Effector CD8-positive, alpha-beta T cell (primary cell): Measurements from ENCODE around the gene CNP.

Source experiments
- DNase-seq: peaks from one replicate; lab custom pipeline; 2025; lab: John Stamatoyannopoulos, UW

Gene CNP

DNA sequence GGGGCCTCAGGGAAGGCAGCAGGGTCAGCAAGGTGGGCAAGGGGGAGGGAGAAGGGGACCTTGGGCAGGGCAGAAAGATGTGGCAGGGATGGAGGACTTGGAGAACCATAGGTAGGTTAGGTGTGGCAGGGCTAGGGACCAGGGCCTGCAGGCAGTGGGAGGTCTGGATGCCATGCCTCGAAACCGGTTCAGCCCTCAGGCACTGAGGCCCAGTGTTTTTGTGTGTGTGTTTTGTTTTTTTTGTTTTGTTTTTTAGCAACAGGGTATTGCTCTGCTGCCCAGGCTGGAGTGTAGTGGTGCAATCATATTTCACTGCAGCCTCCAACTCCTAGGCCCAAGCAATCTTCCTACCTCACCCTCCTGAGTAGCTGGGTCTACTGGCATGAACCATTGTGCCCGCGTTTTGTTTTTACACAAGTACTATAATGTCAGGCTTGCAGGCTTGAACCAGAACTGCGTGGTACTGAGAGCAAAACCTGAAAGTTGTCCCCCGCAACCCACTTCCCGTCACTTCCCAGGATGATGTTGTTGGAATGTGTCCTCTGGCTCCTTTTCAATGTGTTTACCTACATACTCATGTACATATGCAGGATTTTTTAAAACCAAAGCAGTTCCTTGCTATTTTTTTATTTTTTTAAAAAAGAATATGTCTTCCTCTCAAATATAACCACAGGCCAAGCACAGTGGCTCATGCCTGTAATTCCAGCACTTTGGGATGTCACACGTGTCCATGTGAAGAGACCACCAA lies 23.8 kb upstream of the CNP start:
- no peak for DNase-seq

DNA sequence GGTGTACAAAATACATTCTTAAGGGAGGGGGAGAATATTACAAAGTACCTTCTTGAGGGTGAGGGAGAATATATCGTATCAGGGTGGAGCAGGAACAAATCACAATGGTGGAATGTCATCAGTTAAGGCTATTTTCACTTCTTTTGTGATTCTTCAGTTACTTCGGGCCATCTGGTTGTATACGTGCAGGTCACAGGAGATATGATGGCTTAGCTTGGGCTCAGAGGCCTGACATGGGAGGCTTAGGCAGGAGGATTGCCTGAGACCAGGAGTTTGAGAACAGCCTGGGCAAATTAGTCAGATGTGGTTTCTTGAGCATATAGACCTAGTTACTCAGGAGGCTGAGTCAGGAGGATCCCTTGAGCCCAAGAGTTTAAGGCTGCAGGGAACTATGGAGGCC lies 23.1 kb upstream of the CNP start:
- no peak for DNase-seq

DNA sequence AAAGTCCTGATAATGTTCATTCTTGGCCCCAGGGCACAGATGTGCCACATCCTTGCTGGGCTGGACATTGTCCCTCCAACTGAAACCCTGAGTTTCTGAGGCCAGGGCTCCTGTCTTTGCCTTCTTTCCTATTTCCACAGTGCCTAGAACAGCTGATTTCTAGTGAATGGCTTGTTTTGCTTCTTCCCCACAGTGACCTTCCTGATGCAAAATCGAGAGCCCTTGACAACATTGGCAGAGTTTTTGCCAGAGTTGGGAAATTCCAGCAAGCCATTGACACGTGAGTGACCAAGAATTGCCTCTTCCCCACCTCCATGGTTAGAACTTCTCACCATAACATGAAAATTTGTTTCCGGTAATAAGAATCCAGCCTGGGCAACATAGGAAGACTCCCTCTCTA lies 21.7 kb upstream of the CNP start:
- DNase-seq: no peak

DNA sequence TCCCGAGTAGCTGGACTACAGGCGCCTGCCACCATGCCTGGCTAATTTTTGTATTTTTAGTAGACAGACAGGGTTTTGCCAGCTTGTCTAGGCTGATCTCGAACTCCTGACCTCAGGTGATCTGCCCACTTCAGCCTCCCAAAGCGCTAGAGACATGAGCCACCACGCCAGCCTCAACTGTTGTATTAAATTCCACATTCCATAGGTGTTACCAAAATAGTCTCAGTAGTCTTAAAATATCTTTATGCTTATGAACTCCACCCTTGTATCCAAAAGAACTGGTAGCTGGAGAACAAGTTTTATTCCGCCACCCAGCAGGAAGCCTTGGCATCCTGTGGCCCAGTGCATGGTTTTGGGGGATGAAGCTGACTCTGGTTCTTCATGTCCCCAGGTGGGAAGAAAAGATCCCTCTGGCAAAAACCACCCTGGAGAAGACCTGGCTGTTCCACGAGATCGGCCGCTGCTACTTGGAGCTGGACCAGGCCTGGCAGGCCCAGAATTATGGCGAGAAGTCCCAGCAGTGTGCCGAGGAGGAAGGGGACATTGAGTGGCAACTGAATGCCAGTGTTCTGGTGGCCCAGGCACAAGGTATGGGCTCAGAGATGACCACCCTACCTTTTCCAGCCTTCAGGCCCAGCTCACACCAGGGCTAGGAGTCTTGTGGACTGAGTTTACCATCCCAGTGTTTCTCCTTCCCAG lies 17.7 kb upstream of the CNP start:
- no peak for DNase-seq

DNA sequence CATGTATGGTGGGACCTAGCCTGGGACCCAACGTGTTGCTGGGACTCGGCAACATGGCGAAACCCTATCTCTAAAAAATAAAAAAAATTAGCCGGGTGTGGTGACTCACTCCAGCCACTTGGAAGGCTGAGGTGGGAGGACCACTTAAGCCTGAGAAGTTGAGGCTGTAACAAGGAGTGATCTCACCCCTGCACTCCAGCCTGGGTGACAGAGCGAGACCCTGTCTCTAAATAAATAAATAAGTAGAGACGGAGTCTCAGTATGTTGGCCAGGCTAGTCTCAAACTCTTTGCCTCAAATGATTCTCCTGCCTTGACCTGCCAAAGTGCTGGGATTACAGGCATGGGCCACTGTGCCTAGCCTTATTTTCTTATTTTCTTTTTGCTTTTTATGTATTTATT lies 10.1 kb upstream of the CNP start:
- DNase-seq: no peak

DNA sequence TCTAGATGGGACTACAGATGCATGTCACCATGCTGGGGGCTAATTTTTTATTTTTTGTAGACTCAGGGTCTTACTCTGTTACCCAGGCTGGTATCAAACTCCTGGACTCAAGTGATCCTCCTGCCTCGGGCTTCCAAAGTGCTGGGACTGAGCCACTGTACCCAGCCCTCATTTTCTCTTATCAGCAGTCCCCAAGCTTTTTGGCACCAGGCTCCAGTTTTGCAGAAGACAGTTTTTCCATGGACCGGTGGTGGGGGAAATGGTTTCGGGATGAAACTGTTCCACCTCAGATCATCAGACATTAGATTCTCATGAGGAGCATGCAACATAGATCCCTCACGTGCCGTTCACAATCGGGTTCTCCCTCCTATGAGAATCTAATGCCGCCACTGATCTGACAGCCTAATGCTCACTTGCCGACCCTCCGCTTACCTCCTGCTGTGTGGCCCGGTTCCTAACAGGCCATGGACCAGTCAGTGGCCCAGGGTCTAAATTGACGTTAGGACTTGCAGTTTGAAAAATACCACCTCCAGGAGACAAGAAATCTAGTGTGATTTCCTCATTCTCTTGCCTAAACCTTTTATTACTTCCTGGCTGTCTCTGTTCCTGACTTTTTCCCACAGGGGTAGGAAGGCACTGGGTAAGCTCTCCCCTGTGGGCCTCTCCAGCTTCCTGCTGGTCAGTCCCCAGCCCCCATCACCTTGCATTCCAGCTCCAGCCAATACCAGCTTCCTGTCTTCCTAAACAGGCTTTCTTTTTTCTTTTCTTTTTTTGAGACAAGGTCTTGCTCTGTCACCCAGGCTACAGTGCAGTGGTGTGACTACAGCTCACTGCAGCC lies 9.3 kb upstream of the CNP start:
- no peak for DNase-seq

DNA sequence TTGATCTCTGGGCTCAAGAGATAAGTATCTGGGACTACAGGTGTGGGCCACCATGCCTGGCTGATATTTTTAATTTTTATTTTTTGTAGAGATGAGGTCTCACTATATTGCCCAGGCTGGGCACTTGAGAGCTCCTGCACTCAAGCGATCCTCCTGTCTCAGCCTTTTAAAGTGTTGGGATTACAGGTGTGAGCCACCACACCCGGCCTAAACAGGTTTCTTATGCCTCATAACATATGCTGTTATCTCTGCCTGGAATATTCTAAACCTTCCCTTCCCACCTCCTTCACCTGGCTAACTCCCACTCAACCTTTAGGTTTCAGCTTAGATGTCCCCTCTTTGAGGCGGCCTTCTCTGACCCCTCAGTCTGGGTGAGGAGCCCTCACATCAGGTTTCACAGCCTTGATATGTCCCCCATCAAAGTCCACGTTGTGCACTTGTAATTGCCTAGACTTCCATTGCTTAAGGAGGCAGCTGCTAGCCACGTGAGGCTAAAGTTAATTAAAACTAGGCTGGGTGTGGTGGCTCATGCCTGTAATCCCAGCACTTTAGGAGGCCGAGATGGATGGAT lies 8.6 kb upstream of the CNP start:
- DNase-seq: no peak

DNA sequence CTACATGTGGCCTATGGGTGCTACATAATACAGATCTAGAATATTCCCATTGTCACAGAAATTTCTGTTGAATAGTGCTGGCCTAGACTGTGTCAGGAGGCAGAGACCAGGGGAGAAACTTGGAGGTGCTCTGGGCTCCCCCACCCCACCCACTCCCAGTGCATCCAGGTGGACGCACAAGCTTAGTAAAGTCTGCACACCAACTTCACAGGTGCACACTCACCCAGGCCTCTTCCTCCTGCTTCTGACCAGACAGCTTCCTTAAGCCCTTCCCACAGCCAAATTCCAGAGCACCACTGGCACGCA lies 7.6 kb upstream of the CNP start:
- DNase-seq: no peak

DNA sequence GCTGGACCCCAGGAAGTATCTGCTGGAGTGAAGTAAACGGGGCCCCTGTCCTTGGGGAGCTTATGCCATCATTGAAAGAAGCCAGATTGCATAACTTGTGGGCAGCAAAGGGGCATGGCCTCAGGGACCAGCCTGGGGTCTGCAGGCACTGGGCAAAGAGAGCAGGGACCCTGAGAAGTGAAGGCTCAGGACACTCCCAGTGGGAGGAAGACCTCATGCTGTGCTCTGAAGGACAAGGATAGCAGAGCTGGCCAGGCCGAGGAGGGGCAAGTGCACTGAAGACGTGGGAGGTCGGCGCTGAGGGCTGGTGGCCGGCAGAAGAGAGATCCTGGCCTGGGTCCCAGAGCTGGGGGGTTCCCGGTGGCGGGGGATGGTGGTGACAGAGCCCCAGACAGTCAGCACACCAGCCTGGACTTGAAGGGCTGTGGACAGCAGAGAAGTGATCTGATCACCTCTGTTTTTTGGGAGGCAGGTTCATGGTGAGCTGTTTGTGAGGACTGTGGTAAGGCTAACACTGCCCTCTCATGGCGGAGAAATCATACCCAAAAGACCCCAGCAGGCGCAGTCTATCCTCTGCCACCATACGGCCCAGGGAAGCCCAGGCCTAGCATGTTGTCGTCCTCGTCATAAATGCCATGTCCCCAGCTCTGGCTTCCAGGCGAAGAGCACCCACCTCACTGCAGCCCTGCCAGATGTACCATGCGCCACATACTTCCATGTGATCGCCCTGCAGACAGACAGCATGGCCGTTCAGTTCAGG lies 7.1 kb upstream of the CNP start:
- DNase-seq: no peak

DNA sequence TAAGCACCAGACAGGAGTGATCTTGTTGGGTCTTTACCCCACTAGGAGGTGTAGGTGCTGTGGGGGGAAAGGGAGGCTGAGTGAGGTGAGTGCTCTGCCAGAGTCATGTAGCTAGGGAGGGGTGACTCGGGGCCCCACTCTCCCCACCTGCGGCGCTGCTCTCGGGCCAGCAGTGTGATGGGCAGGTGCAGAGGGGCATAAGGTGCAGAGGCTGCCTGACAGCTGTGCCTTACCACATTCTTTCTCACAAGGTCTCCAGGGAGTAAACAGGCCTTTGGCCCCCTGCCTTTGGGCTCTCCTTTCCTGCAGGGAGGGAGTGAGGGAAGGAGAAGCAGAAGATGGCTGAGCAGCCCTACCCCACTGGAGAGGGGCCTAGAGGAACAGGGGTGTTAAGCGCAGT lies 4.5 kb upstream of the CNP start:
- DNase-seq: no peak

DNA sequence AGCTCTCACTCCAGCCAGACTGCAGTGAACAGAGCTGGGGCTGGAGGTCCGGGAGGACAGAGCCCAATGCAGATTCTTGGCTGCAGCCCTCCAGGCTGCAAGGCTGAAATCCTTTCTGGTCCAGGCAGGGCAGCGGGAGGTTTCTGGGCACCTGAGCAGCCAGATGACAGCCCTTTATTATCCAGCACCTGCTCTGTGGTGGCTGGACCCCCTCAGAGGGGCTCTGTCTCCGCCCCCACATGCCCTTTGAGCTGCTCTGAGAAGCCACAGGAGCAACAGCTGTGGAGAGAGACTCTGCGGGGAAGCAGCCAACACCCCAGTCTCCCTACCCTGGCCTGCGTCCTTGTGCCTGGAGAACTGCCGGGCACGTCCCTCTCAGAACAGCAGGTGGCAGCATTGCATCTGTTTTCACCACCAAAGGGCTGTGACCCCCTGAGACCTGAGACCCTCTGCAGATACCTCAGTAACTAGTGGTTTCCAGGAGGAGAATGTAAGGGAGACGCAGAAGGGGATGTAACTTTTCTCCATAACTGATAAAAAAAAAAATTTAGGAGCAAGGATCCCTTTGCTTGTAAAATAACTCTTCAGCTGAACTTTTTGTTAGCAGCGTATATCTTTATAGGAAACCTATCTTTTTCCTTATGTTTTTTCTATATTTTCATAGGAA lies 3.7 kb upstream of the CNP start:
- DNase-seq: peak; percentile 46

DNA sequence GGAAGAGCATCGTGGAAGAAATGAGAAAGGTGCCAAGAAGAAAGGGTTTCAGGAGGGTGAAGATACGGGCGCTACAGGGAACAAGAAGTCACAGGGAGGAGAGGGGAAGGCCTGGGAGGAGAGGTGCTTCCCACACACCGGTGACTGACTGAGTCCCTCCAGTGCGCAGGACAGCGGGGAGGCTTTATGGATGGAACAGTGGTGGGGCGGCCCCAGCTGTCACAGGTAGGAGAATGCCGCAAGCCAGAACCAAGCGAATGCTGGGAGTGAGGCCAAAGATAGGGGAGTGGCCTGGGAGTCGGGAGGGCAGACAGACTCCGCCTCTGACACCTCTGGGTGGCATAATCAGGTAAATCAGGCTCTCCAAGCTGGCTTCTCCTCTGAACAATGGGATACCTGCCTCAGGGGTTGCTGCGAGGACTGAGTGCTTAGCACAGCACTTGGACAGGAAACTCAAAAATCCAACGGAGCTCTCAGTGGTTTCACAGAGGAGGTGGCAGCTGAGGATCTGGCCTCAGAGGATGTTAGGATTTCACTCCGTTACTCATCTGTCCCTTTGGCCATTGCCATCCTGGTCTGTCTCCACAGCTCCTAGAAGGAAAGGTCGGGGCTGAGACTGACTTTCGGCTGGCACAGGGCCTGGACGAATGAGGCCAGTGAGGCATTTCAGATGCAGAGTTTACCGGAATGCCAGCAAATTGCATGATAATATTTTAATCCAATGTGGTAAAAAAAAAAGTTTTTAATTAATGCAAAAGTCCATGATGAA lies 717 bp upstream of the CNP start:
- peak; percentile 57 for DNase-seq

DNA sequence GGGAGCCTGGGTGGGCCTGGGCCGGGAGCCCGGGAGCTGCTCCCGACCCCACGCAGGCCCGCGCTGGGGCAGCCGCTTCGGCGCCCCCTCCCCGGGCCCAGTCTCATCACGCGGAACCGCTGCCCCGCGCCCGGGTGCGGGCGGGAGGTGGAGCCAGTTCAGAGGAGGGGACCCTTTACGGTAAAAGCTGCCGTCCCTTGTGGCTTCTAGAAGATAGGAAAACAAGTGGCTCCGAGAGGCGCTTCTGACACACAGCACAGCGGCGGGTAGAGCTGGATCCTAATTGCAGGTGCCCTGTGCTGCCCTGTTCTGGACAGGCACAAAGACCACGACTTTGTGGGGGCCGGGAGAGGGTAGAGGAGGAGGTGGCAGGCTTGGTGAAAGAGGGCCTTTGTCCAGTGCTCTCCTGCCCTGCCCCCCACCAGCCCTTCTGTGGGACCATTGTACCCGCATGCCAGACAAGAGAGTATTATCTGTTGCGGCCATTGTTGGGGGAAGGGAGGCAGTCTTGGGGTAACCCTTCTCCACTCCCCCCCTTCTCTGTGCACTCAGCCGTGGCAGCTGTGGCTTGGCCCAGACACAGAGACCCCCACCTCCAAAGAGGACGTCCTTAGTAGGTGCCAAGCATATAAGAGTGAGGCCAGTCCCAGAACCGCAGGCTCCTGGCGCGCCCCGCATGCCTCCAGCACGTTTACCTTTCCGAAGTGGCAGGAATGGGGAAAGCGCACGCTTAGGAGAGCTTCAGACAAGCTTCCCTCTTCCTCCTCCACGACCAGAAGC lies 736 bp downstream of the CNP start:
- no peak for DNase-seq

DNA sequence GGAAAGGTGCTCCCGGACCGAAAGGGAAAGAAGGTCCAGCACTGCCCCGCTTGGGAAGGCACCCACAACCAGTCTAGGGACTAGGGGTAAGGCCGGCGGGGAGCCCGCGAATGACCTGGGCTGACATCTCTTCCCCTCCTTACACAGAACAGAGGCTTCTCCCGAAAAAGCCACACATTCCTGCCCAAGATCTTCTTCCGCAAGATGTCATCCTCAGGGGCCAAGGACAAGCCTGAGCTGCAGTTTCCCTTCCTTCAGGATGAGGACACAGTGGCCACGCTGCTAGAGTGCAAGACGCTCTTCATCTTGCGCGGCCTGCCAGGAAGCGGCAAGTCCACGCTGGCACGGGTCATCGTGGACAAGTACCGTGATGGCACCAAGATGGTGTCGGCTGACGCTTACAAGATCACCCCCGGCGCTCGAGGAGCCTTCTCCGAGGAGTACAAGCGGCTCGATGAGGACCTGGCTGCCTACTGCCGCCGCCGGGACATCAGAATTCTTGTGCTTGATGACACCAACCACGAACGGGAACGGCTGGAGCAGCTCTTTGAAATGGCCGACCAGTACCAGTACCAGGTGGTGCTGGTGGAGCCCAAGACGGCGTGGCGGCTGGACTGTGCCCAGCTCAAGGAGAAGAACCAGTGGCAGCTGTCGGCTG lies 1.5 kb downstream of the CNP start:
- DNase-seq: no peak

DNA sequence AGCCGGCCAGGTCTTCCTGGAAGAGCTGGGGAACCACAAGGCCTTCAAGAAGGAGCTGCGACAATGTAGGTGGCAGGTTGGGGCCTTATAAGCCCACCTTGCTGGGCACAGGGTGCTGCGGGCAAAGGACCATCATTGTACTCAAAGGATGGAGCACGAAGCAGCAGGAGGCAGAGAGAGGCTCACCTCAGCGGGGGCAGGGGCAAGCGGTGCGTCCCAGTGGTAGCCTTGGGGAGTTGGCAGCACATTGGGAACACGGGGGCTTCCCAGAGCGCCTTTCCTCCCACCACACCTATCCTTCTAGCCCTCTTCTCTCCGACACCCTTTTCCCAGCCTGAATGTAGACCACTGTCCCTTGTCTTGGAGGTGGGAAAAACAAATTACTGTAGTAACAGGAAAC lies 2.1 kb downstream of the CNP start:
- no peak for DNase-seq

DNA sequence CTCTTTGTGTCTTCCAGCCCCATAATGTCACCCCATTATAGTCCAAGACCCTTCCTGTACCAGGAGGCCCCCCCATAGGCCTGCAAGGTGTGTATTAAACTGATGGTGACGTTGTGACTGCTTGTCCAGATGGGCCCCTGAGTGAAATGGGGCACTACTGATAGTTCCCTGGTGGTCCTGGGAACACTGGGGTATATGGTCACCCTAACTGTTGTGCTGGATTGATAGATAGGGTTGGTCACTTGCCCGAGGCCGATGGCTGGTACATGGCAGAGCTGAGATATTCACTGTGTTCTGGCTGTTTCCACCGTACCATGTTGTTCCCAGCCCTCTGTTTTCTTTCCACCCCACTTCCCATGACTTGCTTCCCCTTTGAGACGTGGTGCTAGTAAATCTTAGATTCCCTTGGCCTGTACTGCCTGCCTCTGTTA lies 4.3 kb downstream of the CNP start:
- no peak for DNase-seq

DNA sequence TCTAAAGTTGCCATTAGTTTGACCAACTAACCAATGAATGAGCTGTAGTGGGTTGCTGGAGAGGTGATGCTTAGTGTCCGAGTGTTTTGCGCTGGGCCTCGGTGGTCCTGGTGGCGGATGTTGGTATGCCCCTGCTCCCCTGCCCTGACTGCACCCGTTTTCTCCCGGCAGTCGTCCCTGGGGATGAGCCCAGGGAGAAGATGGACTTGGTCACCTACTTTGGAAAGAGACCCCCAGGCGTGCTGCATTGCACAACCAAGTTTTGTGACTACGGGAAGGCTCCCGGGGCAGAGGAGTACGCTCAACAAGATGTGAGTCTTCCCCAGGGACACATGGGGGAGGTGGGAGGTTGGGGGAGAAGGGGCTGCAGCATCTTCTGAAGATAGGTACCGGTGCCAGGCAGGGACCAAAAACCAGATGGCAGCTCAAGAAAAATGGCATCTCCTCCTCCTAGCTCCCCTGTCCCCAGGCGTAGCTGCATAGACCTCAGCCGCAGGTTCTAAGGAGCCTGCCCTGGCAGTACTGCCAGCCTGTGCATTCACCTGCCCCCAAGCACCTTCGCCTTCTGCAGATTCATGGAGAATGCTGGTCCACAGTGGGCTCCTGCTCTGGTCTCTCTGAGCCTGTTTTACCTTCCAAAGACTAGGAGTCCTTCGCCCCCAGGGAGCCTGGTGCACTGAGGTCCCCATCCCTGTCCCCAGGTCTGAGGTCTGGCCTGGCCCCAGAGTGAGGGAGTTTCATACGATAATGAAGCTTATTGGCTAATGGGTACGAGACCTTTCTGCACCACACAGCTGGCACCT lies 5.3 kb downstream of the CNP start:
- no peak for DNase-seq
